Liver (tissue), 9 donors: Measurements from ENCODE around the gene ADCY2. TPM values are rescaled to one million over a fixed set of nuclear protein-coding genes. Genes with fewer than 3 reads are reported as not detected.

Experiments
- DNase-seq: peaks from one replicate; pipeline ENCODE4 v3.0.0-alpha.2; 2017; ENCODE audit warnings: low spot score
- H3K27ac ChIP-seq, 2 donors: one replicate each; pipeline ENCODE4 v1.7.0; 2013; ENCODE audit warnings: inconsistent platforms in 2 of 2, low read length in 2 of 2, control low read depth in 1 of 2, low read depth in 1 of 2, mild to moderate bottlenecking in 1 of 2
- H3K27me3 ChIP-seq, 4 donors: one replicate each; pipeline versions ENCODE4 v1.6.1 to v1.7.0; 2013; ENCODE audit warnings: low read length in 3 of 4, inconsistent platforms in 1 of 4, mild to moderate bottlenecking in 1 of 4, moderate library complexity in 1 of 4; ENCODE audit not compliant: control insufficient read depth in 4 of 4, insufficient read depth in 4 of 4
- H3K36me3 ChIP-seq, 4 donors: one replicate each; pipeline versions ENCODE4 v1.6.1 to v1.7.0; 2013; ENCODE audit warnings: low read length in 3 of 4, mild to moderate bottlenecking in 3 of 4, low read depth in 1 of 4, moderate library complexity in 1 of 4; ENCODE audit not compliant: control insufficient read depth in 4 of 4, insufficient read depth in 3 of 4
- H3K4me1 ChIP-seq, 4 donors: one replicate each; pipeline versions ENCODE4 v1.6.1 to v1.7.0; 2013; ENCODE audit warnings: low read length in 3 of 4, mild to moderate bottlenecking in 3 of 4, moderate library complexity in 1 of 4; ENCODE audit not compliant: control insufficient read depth in 4 of 4, insufficient read depth in 4 of 4
- H3K4me3 ChIP-seq, 3 donors: one replicate each; pipeline versions ENCODE4 v1.6.1 to v1.7.0; 2013; ENCODE audit warnings: low read length in 3 of 3, control low read depth in 1 of 3, low read depth in 1 of 3, mild to moderate bottlenecking in 1 of 3
- H3K9ac ChIP-seq, 2 donors: one replicate each; pipeline ENCODE4 v1.7.0; 2013; ENCODE audit warnings: low read length in 2 of 2, mild to moderate bottlenecking in 2 of 2, moderate library complexity in 2 of 2, control low read depth in 1 of 2, low read depth in 1 of 2
- H3K9me3 ChIP-seq, 4 donors: one replicate each; pipeline versions ENCODE4 v1.6.1 to v1.7.0; 2013; ENCODE audit warnings: low read length in 3 of 4; ENCODE audit not compliant: control insufficient read depth in 4 of 4
- EGR1 ChIP-seq, 2 donors: IDR thresholded peaks; 2 replicates each; pipeline ENCODE4 v1.6.1; 2016 to 2018; ENCODE audit warnings: antibody characterized with exemption in 2 of 2, low read depth in 2 of 2
- FOXA1 ChIP-seq: IDR thresholded peaks from 2 replicates; pipeline ENCODE4 v1.6.1; 2016; ENCODE audit warnings: antibody characterized with exemption
- FOXA2 ChIP-seq: IDR thresholded peaks from 2 replicates; pipeline ENCODE4 v1.6.1; 2016; ENCODE audit warnings: antibody characterized with exemption
- HNF4A ChIP-seq, 2 donors: conservative IDR thresholded peaks; 2 replicates each; pipeline ENCODE4 v1.6.1; 2016; ENCODE audit warnings: antibody characterized with exemption in 2 of 2, mild to moderate bottlenecking in 2 of 2
- HNF4G ChIP-seq: IDR thresholded peaks from 2 replicates; pipeline ENCODE4 v1.6.1; 2016; ENCODE audit warnings: antibody characterized with exemption
- JUND ChIP-seq, 2 donors: IDR thresholded peaks; 2 replicates each; pipeline ENCODE4 v1.6.1; 2016; ENCODE audit warnings: antibody characterized with exemption in 2 of 2
- NR2F2 ChIP-seq: IDR thresholded peaks from 2 replicates; pipeline ENCODE4 v1.6.1; 2016; ENCODE audit warnings: antibody characterized with exemption
- RAD21 ChIP-seq, 2 donors: IDR thresholded peaks; 2 replicates each; pipeline ENCODE4 v1.6.1; 2016; ENCODE audit warnings: antibody characterized with exemption in 2 of 2, mild to moderate bottlenecking in 2 of 2
- RXRA ChIP-seq, 2 donors: IDR thresholded peaks; 2 replicates each; pipeline ENCODE4 v1.6.1; 2017 to 2018; ENCODE audit warnings: antibody characterized with exemption in 2 of 2, mild to moderate bottlenecking in 1 of 2
- SP1 ChIP-seq: IDR thresholded peaks from 2 replicates; pipeline ENCODE4 v1.6.1; 2018; ENCODE audit warnings: antibody characterized with exemption, mild to moderate bottlenecking
- YY1 ChIP-seq: IDR thresholded peaks from 2 replicates; pipeline ENCODE4 v1.6.1; 2016; ENCODE audit warnings: antibody characterized with exemption, mild to moderate bottlenecking
- WGBS: extraction: QIAGEN DNeasy Blood & Tissue Kit; methylation state at CpG from one replicate; pipeline ENCODE4 v1.1.7; 2013; 5-methylcytosine and 5-hydroxymethylcytosine counted together
- polyA plus RNA-seq, 2 donors: library from polyadenylated mRNA; stranded (reverse) in 1 of 2; unstranded in 1 of 2; fragments of 200-250 nt in 1 of 2; fragments of >200 nt in 1 of 2; fragmentation: Nextera tagmentation in 1 of 2; extraction: Ambion mirVana in 1 of 2; gene quantifications; one replicate each; pipeline versions ENCODE4 v1.2.1 to v1.2.3, GENCODE V29; 2013 to 2015
- total RNA-seq, 2 donors: library from RNA; depleted of rRNA; stranded (reverse); fragments of >200 nt; gene quantifications; one replicate each; pipeline ENCODE4 v1.2.3, GENCODE V29; 2014
- TF ChIP-seq, protein P1 (sequence below): IDR thresholded peaks from 2 replicates; pipeline ENCODE4 v1.6.1; 2016; ENCODE audit warnings: antibody characterized with exemption
- TF ChIP-seq, protein P2 (sequence below): IDR thresholded peaks from 2 replicates; pipeline ENCODE4 v1.6.1; 2016; ENCODE audit warnings: antibody characterized with exemption, mild to moderate bottlenecking
- TF ChIP-seq, protein P3 (sequence below): fragments of 150-350 bp; IDR thresholded peaks from 2 replicates; pipeline ENCODE4 v1.5.1; 2017; ENCODE audit warnings: improper control_type of control experiment, low read depth, low read length; ENCODE audit not compliant: missing input control
- TF ChIP-seq, protein P4 (sequence below): IDR thresholded peaks from 2 replicates; pipeline ENCODE4 v1.6.1; 2016; ENCODE audit warnings: antibody characterized with exemption
- TF ChIP-seq, protein P5 (sequence below): IDR thresholded peaks from 2 replicates; pipeline ENCODE4 v1.6.1; 2016; ENCODE audit warnings: antibody characterized with exemption
- donor health status: healthy.
- donor health status: healthy.
- donor health status: healthy.
- donor health status: healthy.
- donor health status: healthy.

ADCY2 gene
- total and polyA plus RNA-seq, 4 donors: not detected

DNA sequence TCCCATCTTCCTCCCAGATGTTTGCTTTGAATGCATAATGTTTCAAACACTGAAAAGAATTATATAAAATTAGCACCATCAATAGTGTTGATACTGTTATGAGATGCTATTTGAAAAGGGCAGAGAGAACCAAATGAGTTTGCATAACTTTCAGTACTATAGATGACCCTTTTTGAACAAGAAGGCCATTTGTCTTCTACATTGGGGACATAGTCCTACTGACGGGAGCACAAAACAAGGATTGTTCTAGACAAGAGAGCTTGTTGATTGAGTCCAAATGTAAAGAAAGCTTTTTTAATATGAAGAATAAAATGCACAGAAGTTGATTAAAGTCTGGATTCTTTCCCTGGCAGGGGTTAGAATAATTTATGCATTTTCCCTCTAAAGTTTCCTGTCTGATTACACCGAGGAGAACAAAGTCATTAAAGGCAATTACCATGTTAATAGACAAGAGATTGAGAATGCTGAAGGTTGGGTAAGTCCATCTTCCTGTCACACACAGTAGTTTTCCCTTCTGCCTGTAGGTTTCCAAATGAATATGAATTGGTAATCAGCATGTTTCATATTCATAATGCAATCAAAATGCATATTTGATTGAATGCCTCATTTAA is 32.8 kb upstream of the ADCY2 start:
- Histone ChIP-seq H3K9ac (no peak overlapping the region), H3K9me3 (no peaks in the 10 kb centered on the region), H3K36me3 (no peaks in the 10 kb centered on the region), H3K27ac (no peak overlapping the region), H3K27me3 (peaks cover 0 to 3% (median 0%) of the 10 kb centered on the region in 4 donors), H3K4me1 (no peaks in the 10 kb centered on the region), H3K4me3 (no peak overlapping the region)
- TF ChIP-seq HNF4G (no peak), EGR1 (IDR thresholded peaks at IDR 0.05; ENCODE audit: low read depth in 2 of 2) (no peak), JUND (IDR thresholded peaks at IDR 0.05) (no peak), FOXA1 (no peak), NR2F2 (no peak), YY1 (no peak), SP1 (no peak), FOXA2 (no peak), RXRA (IDR thresholded peaks at IDR 0.05) (no peak), HNF4A (conservative IDR thresholded peaks at IDR 0.05) (no peak), RAD21 (IDR thresholded peaks at IDR 0.05) (no peak)
- TF ChIP-seq, protein P1, sequence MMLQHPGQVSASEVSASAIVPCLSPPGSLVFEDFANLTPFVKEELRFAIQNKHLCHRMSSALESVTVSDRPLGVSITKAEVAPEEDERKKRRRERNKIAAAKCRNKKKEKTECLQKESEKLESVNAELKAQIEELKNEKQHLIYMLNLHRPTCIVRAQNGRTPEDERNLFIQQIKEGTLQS: no peak
- TF ChIP-seq, protein P2, sequence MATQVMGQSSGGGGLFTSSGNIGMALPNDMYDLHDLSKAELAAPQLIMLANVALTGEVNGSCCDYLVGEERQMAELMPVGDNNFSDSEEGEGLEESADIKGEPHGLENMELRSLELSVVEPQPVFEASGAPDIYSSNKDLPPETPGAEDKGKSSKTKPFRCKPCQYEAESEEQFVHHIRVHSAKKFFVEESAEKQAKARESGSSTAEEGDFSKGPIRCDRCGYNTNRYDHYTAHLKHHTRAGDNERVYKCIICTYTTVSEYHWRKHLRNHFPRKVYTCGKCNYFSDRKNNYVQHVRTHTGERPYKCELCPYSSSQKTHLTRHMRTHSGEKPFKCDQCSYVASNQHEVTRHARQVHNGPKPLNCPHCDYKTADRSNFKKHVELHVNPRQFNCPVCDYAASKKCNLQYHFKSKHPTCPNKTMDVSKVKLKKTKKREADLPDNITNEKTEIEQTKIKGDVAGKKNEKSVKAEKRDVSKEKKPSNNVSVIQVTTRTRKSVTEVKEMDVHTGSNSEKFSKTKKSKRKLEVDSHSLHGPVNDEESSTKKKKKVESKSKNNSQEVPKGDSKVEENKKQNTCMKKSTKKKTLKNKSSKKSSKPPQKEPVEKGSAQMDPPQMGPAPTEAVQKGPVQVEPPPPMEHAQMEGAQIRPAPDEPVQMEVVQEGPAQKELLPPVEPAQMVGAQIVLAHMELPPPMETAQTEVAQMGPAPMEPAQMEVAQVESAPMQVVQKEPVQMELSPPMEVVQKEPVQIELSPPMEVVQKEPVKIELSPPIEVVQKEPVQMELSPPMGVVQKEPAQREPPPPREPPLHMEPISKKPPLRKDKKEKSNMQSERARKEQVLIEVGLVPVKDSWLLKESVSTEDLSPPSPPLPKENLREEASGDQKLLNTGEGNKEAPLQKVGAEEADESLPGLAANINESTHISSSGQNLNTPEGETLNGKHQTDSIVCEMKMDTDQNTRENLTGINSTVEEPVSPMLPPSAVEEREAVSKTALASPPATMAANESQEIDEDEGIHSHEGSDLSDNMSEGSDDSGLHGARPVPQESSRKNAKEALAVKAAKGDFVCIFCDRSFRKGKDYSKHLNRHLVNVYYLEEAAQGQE: no peak
- TF ChIP-seq, protein P3, sequence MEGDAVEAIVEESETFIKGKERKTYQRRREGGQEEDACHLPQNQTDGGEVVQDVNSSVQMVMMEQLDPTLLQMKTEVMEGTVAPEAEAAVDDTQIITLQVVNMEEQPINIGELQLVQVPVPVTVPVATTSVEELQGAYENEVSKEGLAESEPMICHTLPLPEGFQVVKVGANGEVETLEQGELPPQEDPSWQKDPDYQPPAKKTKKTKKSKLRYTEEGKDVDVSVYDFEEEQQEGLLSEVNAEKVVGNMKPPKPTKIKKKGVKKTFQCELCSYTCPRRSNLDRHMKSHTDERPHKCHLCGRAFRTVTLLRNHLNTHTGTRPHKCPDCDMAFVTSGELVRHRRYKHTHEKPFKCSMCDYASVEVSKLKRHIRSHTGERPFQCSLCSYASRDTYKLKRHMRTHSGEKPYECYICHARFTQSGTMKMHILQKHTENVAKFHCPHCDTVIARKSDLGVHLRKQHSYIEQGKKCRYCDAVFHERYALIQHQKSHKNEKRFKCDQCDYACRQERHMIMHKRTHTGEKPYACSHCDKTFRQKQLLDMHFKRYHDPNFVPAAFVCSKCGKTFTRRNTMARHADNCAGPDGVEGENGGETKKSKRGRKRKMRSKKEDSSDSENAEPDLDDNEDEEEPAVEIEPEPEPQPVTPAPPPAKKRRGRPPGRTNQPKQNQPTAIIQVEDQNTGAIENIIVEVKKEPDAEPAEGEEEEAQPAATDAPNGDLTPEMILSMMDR: no peak
- TF ChIP-seq, protein P4, sequence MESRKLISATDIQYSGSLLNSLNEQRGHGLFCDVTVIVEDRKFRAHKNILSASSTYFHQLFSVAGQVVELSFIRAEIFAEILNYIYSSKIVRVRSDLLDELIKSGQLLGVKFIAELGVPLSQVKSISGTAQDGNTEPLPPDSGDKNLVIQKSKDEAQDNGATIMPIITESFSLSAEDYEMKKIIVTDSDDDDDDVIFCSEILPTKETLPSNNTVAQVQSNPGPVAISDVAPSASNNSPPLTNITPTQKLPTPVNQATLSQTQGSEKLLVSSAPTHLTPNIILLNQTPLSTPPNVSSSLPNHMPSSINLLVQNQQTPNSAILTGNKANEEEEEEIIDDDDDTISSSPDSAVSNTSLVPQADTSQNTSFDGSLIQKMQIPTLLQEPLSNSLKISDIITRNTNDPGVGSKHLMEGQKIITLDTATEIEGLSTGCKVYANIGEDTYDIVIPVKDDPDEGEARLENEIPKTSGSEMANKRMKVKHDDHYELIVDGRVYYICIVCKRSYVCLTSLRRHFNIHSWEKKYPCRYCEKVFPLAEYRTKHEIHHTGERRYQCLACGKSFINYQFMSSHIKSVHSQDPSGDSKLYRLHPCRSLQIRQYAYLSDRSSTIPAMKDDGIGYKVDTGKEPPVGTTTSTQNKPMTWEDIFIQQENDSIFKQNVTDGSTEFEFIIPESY: no peak
- TF ChIP-seq, protein P5, sequence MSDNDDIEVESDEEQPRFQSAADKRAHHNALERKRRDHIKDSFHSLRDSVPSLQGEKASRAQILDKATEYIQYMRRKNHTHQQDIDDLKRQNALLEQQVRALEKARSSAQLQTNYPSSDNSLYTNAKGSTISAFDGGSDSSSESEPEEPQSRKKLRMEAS: no peak
- DNase-seq: no peak
- 49% methylated on average over 2 of the region's 2 CpGs for WGBS
